Measurements from ENCODE around the gene CHAF1A. TPM values are rescaled to one million over a fixed set of nuclear protein-coding genes. Genes with fewer than 3 reads are reported as not detected.
A peak's percentile ranks its signal among the peaks of the same experiment; 100 is the strongest.

CHAF1A gene
- total RNA-seq, 1 experiment from 2014 or later: 161 TPM

DNA sequence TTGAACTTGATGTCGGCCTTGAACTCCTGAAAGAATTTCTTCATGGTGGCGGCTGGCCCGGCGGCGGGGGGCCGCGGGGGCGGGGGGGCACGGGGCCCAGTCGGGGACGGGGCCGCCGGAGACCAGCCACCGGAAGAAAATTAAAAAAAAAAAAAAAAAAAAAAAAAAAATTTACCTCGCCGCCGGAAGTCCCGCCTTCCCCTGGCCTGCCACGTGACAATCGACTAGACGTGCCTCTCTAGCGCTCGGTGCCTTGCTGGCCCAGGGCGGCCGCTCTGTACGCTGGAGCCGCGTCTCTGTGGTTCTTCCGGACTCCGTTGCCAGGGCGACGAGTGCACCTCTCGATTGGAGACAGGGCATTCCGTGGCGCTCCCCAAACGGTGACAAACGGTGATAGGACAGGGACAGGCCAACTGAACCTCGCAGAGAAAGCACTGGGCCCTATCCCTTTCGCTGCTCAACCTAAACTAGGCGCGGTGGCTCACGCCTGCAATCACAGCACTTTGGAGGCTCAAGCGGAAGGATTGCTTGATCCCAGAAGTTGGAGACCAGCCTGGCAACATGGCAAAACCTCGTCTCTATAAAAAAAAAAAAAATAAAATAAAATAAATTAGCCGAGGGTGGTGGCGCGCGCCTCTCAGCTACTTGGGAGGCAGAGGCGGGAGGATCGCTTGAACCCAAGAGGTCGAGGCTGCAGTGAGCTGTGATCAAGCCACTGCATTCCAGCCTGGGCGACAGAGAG is 55.4 kb downstream of the CHAF1A start, which contains the start of gene UBXN6 (continued):
- TF ChIP-seq ZNF121 (CRISPR knock-in tag; IDR thresholded peaks at IDR 0.05): no peak
- TF ChIP-seq, protein P1, sequence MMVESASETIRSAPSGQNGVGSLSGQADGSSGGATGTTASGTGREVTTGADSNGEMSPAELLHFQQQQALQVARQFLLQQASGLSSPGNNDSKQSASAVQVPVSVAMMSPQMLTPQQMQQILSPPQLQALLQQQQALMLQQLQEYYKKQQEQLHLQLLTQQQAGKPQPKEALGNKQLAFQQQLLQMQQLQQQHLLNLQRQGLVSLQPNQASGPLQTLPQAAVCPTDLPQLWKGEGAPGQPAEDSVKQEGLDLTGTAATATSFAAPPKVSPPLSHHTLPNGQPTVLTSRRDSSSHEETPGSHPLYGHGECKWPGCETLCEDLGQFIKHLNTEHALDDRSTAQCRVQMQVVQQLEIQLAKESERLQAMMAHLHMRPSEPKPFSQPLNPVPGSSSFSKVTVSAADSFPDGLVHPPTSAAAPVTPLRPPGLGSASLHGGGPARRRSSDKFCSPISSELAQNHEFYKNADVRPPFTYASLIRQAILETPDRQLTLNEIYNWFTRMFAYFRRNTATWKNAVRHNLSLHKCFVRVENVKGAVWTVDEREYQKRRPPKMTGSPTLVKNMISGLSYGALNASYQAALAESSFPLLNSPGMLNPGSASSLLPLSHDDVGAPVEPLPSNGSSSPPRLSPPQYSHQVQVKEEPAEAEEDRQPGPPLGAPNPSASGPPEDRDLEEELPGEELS (CRISPR knock-in tag; IDR thresholded peaks at IDR 0.05): 0 out of 2 replicates have a peak, but pooled peaks have one; percentile 34
- TF ChIP-seq IRF2 (CRISPR knock-in tag; IDR thresholded peaks at IDR 0.05; ENCODE audit: borderline replicate concordance, low read depth): no peak
- no peak for TF ChIP-seq NR3C1 (CRISPR knock-in tag; conservative IDR thresholded peaks at IDR 0.05; ENCODE audit: low read depth)
- TF ChIP-seq, protein P2, sequence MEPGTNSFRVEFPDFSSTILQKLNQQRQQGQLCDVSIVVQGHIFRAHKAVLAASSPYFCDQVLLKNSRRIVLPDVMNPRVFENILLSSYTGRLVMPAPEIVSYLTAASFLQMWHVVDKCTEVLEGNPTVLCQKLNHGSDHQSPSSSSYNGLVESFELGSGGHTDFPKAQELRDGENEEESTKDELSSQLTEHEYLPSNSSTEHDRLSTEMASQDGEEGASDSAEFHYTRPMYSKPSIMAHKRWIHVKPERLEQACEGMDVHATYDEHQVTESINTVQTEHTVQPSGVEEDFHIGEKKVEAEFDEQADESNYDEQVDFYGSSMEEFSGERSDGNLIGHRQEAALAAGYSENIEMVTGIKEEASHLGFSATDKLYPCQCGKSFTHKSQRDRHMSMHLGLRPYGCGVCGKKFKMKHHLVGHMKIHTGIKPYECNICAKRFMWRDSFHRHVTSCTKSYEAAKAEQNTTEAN (CRISPR knock-in tag; IDR thresholded peaks at IDR 0.05): no peak
- TF ChIP-seq FOXJ3 (CRISPR knock-in tag; IDR thresholded peaks at IDR 0.05; ENCODE audit: borderline replicate concordance): no peak
- no peak for TF ChIP-seq JAZF1 (CRISPR knock-in tag; IDR thresholded peaks at IDR 0.05)
- TF ChIP-seq FOXP1 (CRISPR knock-in tag; IDR thresholded peaks at IDR 0.05; ENCODE audit: borderline replicate concordance): no peak
- no peak for TF ChIP-seq MYBL2 (CRISPR knock-in tag; IDR thresholded peaks at IDR 0.05)
- TF ChIP-seq FOXK1 (CRISPR knock-in tag; IDR thresholded peaks at IDR 0.05): peak; percentile 87
- TF ChIP-seq, protein P3, sequence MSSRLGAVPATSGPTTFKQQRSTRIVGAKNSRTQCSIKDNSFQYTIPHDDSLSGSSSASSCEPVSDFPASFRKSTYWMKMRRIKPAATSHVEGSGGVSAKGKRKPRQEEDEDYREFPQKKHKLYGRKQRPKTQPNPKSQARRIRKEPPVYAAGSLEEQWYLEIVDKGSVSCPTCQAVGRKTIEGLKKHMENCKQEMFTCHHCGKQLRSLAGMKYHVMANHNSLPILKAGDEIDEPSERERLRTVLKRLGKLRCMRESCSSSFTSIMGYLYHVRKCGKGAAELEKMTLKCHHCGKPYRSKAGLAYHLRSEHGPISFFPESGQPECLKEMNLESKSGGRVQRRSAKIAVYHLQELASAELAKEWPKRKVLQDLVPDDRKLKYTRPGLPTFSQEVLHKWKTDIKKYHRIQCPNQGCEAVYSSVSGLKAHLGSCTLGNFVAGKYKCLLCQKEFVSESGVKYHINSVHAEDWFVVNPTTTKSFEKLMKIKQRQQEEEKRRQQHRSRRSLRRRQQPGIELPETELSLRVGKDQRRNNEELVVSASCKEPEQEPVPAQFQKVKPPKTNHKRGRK (CRISPR knock-in tag; IDR thresholded peaks at IDR 0.05; ENCODE audit: borderline replicate concordance): no peak
- TF ChIP-seq SMAD3 (CRISPR knock-in tag; IDR thresholded peaks at IDR 0.05; ENCODE audit: borderline replicate concordance): no peak
- TF ChIP-seq, protein P4, sequence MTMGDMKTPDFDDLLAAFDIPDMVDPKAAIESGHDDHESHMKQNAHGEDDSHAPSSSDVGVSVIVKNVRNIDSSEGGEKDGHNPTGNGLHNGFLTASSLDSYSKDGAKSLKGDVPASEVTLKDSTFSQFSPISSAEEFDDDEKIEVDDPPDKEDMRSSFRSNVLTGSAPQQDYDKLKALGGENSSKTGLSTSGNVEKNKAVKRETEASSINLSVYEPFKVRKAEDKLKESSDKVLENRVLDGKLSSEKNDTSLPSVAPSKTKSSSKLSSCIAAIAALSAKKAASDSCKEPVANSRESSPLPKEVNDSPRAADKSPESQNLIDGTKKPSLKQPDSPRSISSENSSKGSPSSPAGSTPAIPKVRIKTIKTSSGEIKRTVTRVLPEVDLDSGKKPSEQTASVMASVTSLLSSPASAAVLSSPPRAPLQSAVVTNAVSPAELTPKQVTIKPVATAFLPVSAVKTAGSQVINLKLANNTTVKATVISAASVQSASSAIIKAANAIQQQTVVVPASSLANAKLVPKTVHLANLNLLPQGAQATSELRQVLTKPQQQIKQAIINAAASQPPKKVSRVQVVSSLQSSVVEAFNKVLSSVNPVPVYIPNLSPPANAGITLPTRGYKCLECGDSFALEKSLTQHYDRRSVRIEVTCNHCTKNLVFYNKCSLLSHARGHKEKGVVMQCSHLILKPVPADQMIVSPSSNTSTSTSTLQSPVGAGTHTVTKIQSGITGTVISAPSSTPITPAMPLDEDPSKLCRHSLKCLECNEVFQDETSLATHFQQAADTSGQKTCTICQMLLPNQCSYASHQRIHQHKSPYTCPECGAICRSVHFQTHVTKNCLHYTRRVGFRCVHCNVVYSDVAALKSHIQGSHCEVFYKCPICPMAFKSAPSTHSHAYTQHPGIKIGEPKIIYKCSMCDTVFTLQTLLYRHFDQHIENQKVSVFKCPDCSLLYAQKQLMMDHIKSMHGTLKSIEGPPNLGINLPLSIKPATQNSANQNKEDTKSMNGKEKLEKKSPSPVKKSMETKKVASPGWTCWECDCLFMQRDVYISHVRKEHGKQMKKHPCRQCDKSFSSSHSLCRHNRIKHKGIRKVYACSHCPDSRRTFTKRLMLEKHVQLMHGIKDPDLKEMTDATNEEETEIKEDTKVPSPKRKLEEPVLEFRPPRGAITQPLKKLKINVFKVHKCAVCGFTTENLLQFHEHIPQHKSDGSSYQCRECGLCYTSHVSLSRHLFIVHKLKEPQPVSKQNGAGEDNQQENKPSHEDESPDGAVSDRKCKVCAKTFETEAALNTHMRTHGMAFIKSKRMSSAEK (CRISPR knock-in tag; IDR thresholded peaks at IDR 0.05; ENCODE audit: borderline replicate concordance): no peak
- TF ChIP-seq, protein P5, sequence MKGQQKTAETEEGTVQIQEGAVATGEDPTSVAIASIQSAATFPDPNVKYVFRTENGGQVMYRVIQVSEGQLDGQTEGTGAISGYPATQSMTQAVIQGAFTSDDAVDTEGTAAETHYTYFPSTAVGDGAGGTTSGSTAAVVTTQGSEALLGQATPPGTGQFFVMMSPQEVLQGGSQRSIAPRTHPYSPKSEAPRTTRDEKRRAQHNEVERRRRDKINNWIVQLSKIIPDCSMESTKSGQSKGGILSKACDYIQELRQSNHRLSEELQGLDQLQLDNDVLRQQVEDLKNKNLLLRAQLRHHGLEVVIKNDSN (CRISPR knock-in tag; IDR thresholded peaks at IDR 0.05): peak; percentile 96
- TF ChIP-seq SMAD4 (CRISPR knock-in tag; IDR thresholded peaks at IDR 0.05): no peak
- no peak for TF ChIP-seq NFYB (CRISPR knock-in tag; conservative IDR thresholded peaks at IDR 0.05; ENCODE audit: low read depth)
- TF ChIP-seq, protein P6, sequence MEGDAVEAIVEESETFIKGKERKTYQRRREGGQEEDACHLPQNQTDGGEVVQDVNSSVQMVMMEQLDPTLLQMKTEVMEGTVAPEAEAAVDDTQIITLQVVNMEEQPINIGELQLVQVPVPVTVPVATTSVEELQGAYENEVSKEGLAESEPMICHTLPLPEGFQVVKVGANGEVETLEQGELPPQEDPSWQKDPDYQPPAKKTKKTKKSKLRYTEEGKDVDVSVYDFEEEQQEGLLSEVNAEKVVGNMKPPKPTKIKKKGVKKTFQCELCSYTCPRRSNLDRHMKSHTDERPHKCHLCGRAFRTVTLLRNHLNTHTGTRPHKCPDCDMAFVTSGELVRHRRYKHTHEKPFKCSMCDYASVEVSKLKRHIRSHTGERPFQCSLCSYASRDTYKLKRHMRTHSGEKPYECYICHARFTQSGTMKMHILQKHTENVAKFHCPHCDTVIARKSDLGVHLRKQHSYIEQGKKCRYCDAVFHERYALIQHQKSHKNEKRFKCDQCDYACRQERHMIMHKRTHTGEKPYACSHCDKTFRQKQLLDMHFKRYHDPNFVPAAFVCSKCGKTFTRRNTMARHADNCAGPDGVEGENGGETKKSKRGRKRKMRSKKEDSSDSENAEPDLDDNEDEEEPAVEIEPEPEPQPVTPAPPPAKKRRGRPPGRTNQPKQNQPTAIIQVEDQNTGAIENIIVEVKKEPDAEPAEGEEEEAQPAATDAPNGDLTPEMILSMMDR (IDR thresholded peaks at IDR 0.05): no peak
- no peak for TF ChIP-seq PRRX2 (CRISPR knock-in tag; IDR thresholded peaks at IDR 0.05)
- TF ChIP-seq TP53 (CRISPR knock-in tag; IDR thresholded peaks at IDR 0.05): no peak
- TF ChIP-seq CREM (CRISPR knock-in tag; IDR thresholded peaks at IDR 0.05): no peak
- TF ChIP-seq, protein P7, sequence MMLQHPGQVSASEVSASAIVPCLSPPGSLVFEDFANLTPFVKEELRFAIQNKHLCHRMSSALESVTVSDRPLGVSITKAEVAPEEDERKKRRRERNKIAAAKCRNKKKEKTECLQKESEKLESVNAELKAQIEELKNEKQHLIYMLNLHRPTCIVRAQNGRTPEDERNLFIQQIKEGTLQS (CRISPR knock-in tag; conservative IDR thresholded peaks at IDR 0.05): no peak
- no peak for TF ChIP-seq MXD4 (CRISPR knock-in tag; IDR thresholded peaks at IDR 0.05; ENCODE audit: borderline replicate concordance)
- no peak for TF ChIP-seq ELF4 (CRISPR knock-in tag; IDR thresholded peaks at IDR 0.05; ENCODE audit: low read depth)
- TF ChIP-seq GABPB1 (CRISPR knock-in tag; IDR thresholded peaks at IDR 0.05): peak; percentile 59
